GM23338 (cell line): Measurements from ENCODE around the gene NUDT12. TPM values are rescaled to one million over a fixed set of nuclear protein-coding genes. Genes with fewer than 3 reads are reported as not detected.

Experiments used
- ATAC-seq: fragments of 200-7000 bp; cut with Tn5 transposase; 3 replicates; pipeline ENCODE4 v1.9.1; 2020
- DNase-seq: peaks from one replicate; pipeline ENCODE4 v3.0.0-alpha.2; 2015; ENCODE audit warnings: low spot score
- H2AFZ ChIP-seq: fragments of 200-600 bp; sonication (generic); 2 replicates; pipeline ENCODE4 v1.8.0; 2016; ENCODE audit warnings: antibody characterized with exemption, mild to moderate bottlenecking, moderate library complexity
- H3F3A ChIP-seq: fragments of 200-600 bp; sonication (generic); replicated peaks from 2 replicates; pipeline ENCODE4 v1.8.0; 2017; ENCODE audit warnings: antibody characterized with exemption, mixed run types, low read depth
- H3K27ac ChIP-seq: fragments of 200-600 bp; sonication (generic); 2 replicates; pipeline ENCODE4 v1.6.1; 2016; ENCODE audit warnings: low read depth
- H3K27me3 ChIP-seq: fragments of 200-600 bp; sonication (generic); 2 replicates; pipeline ENCODE4 v1.8.0; 2016; ENCODE audit warnings: mild to moderate bottlenecking, mixed run types, moderate library complexity; ENCODE audit not compliant: insufficient read depth
- H3K36me3 ChIP-seq: fragments of 200-600 bp; sonication (generic); 2 replicates; pipeline ENCODE4 v1.8.0; 2016; ENCODE audit warnings: mild to moderate bottlenecking; ENCODE audit not compliant: insufficient read depth
- H3K4me1 ChIP-seq: fragments of 200-600 bp; sonication (generic); 2 replicates; pipeline ENCODE4 v1.8.0; 2016; ENCODE audit warnings: mild to moderate bottlenecking, moderate library complexity; ENCODE audit not compliant: insufficient read depth
- H3K4me2 ChIP-seq: fragments of 200-600 bp; sonication (generic); 2 replicates; pipeline ENCODE4 v1.7.1; 2017; ENCODE audit warnings: mixed run types
- H3K4me3 ChIP-seq: fragments of 200-600 bp; sonication (generic); 2 replicates; pipeline ENCODE4 v1.6.1; 2016; ENCODE audit warnings: mixed run types
- H3K79me2 ChIP-seq: fragments of 200-600 bp; sonication (generic); replicated peaks from 2 replicates; pipeline ENCODE4 v1.8.0; 2017; ENCODE audit warnings: mild to moderate bottlenecking; ENCODE audit not compliant: insufficient read depth
- H3K9me2 ChIP-seq: fragments of 200-600 bp; sonication (generic); 2 replicates; pipeline ENCODE4 v1.8.0; 2017; ENCODE audit not compliant: insufficient read depth
- H4K20me1 ChIP-seq: fragments of 200-600 bp; sonication (generic); replicated peaks from 2 replicates; pipeline ENCODE4 v1.8.0; 2017; ENCODE audit warnings: mild to moderate bottlenecking; ENCODE audit not compliant: insufficient read depth
- H3K27ac Mint-ChIP-seq: 2 replicates; pipeline ENCODE4 v1.8.0; 2020; ENCODE audit warnings: inconsistent platforms, mild to moderate bottlenecking, moderate library complexity, mixed read lengths
- H3K27me3 Mint-ChIP-seq: 3 replicates; pipeline ENCODE4 v1.8.0; 2022; ENCODE audit warnings: low read depth, mild to moderate bottlenecking, moderate library complexity, mixed read lengths, inconsistent platforms; ENCODE audit not compliant: insufficient read depth, poor library complexity
- H3K36me3 Mint-ChIP-seq: 3 replicates; pipeline ENCODE4 v1.8.0; 2021; ENCODE audit warnings: low read depth, mild to moderate bottlenecking, inconsistent platforms, moderate library complexity, mixed read lengths
- H3K4me1 Mint-ChIP-seq: 3 replicates; pipeline ENCODE4 v1.8.0; 2020; ENCODE audit warnings: mild to moderate bottlenecking, inconsistent platforms, mixed read lengths
- H3K4me3 Mint-ChIP-seq: 3 replicates; pipeline ENCODE4 v1.8.0; 2021; ENCODE audit warnings: moderate library complexity, mild to moderate bottlenecking, inconsistent platforms, mixed read lengths
- H3K9me3 Mint-ChIP-seq: 3 replicates; pipeline ENCODE4 v1.8.0; 2020; ENCODE audit warnings: moderate library complexity, mild to moderate bottlenecking, inconsistent platforms, mixed read lengths
- CREB1 ChIP-seq: fragments of 250-450 bp; sonication (Bioruptor Pico); IDR thresholded peaks from 2 replicates; pipeline ENCODE4 v1.5.0; 2020; ENCODE audit warnings: low read depth, mild to moderate bottlenecking, moderate library complexity
- EZH2phosphoT487 ChIP-seq: fragments of 200-600 bp; sonication (generic); IDR thresholded peaks from one replicate; pipeline ENCODE4 v1.8.1; 2018; ENCODE audit warnings: antibody characterized with exemption; ENCODE audit not compliant: unreplicated experiment
- JUNB ChIP-seq: IDR thresholded peaks from one replicate; pipeline ENCODE4 v1.6.1; 2016; ENCODE audit warnings: antibody characterized with exemption; ENCODE audit not compliant: unreplicated experiment
- NANOG ChIP-seq: IDR thresholded peaks from 2 replicates; pipeline ENCODE4 v1.6.1; 2016; ENCODE audit warnings: antibody characterized with exemption, borderline replicate concordance
- POLR2AphosphoS5 ChIP-seq: IDR thresholded peaks from 2 replicates; pipeline ENCODE4 v1.6.1; 2016; ENCODE audit warnings: antibody characterized with exemption, low read depth
- STAT1 ChIP-seq: IDR thresholded peaks from one replicate; pipeline ENCODE4 v1.6.1; 2016; ENCODE audit warnings: antibody characterized with exemption; ENCODE audit not compliant: unreplicated experiment
- ZNF114 ChIP-seq: fragments of 250-450 bp; sonication (Bioruptor Pico); IDR thresholded peaks from 2 replicates; pipeline ENCODE4 v1.5.0; 2020; ENCODE audit warnings: mild to moderate bottlenecking, moderate library complexity
- ZNF462 ChIP-seq: fragments of 250-450 bp; sonication (Bioruptor Pico); IDR thresholded peaks from 2 replicates; pipeline ENCODE4 v1.5.0; 2020; ENCODE audit warnings: mild to moderate bottlenecking, moderate library complexity
- polyA plus RNA-seq: library from polyadenylated mRNA; unstranded; fragments of >200 nt; fragmentation: Nextera tagmentation; extraction: Ambion mirVana; gene quantifications from 2 replicates; pipeline ENCODE4 v1.2.1, GENCODE V29; 2016
- total RNA-seq: library from RNA; depleted of rRNA; stranded (reverse); fragments of >200 nt; shearing (Covaris generic); gene quantifications from 2 replicates; pipeline ENCODE4 v1.2.3, GENCODE V29; 2014
- TF ChIP-seq, protein P1 (sequence below): IDR thresholded peaks from one replicate; pipeline ENCODE4 v1.6.1; 2018; ENCODE audit warnings: antibody characterized with exemption; ENCODE audit not compliant: unreplicated experiment
- TF ChIP-seq, protein P2 (sequence below): IDR thresholded peaks from 2 replicates; pipeline ENCODE4 v1.6.1; 2016; ENCODE audit warnings: antibody characterized with exemption

Gene NUDT12
- total and polyA plus RNA-seq, 2 experiments from 2014 or later: 11.5 to 12.8 TPM

GRCh38 chr5:103523319-103523718 is 39.3 kb downstream of the NUDT12 start:
- Histone ChIP-seq H3K4me1 (no peaks in the 10 kb centered on the region), H3K27me3 (no peaks in the 10 kb centered on the region), H4K20me1 (no peaks in the 10 kb centered on the region), H3K36me3 (no peaks in the 10 kb centered on the region), H3F3A (no peaks in the 10 kb centered on the region), H3K79me2 (no peaks in the 10 kb centered on the region), H3K9me2 (no peaks in the 10 kb centered on the region), H3K4me2 (no peak overlapping the region), H3K4me3 (no peak overlapping the region), H3K27ac (no peak overlapping the region), H2AFZ (peak overlapping the region; percentile 25; the same call in 1 of the 2 replicates)
- no peaks in the 10 kb centered on the region for H3K9me3 Mint-ChIP-seq
- no peak overlapping the region for H3K4me3 Mint-ChIP-seq
- DNase-seq: no peak
- no peaks in the 10 kb centered on the region for H3K36me3 Mint-ChIP-seq
- TF ChIP-seq ZNF114 (CRISPR knock-in tag) (no peak), NANOG (no peak), POLR2AphosphoS5 (no peak), JUNB (no peak), EZH2phosphoT487 (no peak), ZNF462 (CRISPR knock-in tag) (no peak), STAT1 (no peak), CREB1 (CRISPR knock-in tag) (no peak)
- TF ChIP-seq, protein P1, sequence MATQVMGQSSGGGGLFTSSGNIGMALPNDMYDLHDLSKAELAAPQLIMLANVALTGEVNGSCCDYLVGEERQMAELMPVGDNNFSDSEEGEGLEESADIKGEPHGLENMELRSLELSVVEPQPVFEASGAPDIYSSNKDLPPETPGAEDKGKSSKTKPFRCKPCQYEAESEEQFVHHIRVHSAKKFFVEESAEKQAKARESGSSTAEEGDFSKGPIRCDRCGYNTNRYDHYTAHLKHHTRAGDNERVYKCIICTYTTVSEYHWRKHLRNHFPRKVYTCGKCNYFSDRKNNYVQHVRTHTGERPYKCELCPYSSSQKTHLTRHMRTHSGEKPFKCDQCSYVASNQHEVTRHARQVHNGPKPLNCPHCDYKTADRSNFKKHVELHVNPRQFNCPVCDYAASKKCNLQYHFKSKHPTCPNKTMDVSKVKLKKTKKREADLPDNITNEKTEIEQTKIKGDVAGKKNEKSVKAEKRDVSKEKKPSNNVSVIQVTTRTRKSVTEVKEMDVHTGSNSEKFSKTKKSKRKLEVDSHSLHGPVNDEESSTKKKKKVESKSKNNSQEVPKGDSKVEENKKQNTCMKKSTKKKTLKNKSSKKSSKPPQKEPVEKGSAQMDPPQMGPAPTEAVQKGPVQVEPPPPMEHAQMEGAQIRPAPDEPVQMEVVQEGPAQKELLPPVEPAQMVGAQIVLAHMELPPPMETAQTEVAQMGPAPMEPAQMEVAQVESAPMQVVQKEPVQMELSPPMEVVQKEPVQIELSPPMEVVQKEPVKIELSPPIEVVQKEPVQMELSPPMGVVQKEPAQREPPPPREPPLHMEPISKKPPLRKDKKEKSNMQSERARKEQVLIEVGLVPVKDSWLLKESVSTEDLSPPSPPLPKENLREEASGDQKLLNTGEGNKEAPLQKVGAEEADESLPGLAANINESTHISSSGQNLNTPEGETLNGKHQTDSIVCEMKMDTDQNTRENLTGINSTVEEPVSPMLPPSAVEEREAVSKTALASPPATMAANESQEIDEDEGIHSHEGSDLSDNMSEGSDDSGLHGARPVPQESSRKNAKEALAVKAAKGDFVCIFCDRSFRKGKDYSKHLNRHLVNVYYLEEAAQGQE: no peak
- TF ChIP-seq, protein P2, sequence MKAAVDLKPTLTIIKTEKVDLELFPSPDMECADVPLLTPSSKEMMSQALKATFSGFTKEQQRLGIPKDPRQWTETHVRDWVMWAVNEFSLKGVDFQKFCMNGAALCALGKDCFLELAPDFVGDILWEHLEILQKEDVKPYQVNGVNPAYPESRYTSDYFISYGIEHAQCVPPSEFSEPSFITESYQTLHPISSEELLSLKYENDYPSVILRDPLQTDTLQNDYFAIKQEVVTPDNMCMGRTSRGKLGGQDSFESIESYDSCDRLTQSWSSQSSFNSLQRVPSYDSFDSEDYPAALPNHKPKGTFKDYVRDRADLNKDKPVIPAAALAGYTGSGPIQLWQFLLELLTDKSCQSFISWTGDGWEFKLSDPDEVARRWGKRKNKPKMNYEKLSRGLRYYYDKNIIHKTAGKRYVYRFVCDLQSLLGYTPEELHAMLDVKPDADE: no peak
- peaks cover 3% of the 10 kb centered on the region; the same call in 1 of the 3 replicates for H3K4me1 Mint-ChIP-seq
- H3K27me3 Mint-ChIP-seq: no peaks in the 10 kb centered on the region
- no peak overlapping the region for H3K27ac Mint-ChIP-seq
- ATAC-seq: no peak
